HFFc6 (cell line): Measurements from ENCODE around the gene LRRC32. TPM values are rescaled to one million over a fixed set of nuclear protein-coding genes. Genes with fewer than 3 reads are reported as not detected.

Experiments used
- DNase-seq: peaks from one replicate; pipeline ENCODE4 v3.0.0-alpha.2; 2018
- H3K27ac Mint-ChIP-seq: 2 replicates; pipeline ENCODE4 v1.8.0; 2020; ENCODE audit warnings: mild to moderate bottlenecking, mixed read lengths
- H3K27me3 Mint-ChIP-seq: 2 replicates; pipeline ENCODE4 v1.8.0; 2021; ENCODE audit warnings: mild to moderate bottlenecking, moderate library complexity, mixed read lengths; ENCODE audit not compliant: insufficient read depth
- H3K36me3 Mint-ChIP-seq: 2 replicates; pipeline ENCODE4 v1.8.0; 2021; ENCODE audit warnings: low read depth, mixed read lengths
- H3K4me1 Mint-ChIP-seq: 2 replicates; pipeline ENCODE4 v1.8.0; 2020; ENCODE audit warnings: low read depth, mixed read lengths
- H3K4me3 Mint-ChIP-seq: 2 replicates; pipeline ENCODE4 v1.8.0; 2020; ENCODE audit warnings: mild to moderate bottlenecking, moderate library complexity, mixed read lengths
- H3K9me3 Mint-ChIP-seq: 2 replicates; pipeline ENCODE4 v1.8.0; 2020; ENCODE audit warnings: mild to moderate bottlenecking, mixed read lengths
- CTCF ChIP-seq: fragments of 200-600 bp; sonication (generic); IDR thresholded peaks from 2 replicates; pipeline ENCODE4 v1.5.0; 2021; ENCODE audit warnings: antibody characterized with exemption, mild to moderate bottlenecking
- total RNA-seq, 6 experiments: library from RNA; stranded (reverse); fragmentation: NEBNext Ultra II Directional; extraction: Animal tissue kit (Norgen Biotek cat#: 25700); gene quantifications; 2 replicates in 1 of 6; 3 replicates in 5 of 6; pipeline ENCODE4 v1.2.3, GENCODE V29; 2021

The LRRC32 gene
- total RNA-seq, 6 experiments from 2014 or later: 0.57 to 1.3 (median 1.0) TPM

- Mint-ChIP-seq H3K4me1 (no peaks in the 10 kb centered on the region), H3K27ac (no peak overlapping the region), H3K36me3 (no peaks in the 10 kb centered on the region), H3K27me3 (peaks cover 23% of the 10 kb centered on the region), H3K9me3 (no peaks in the 10 kb centered on the region), H3K4me3 (no peak overlapping the region)
- no peak for TF ChIP-seq CTCF
- DNase-seq: no peak
Measured at GRCh38 chr11:76716268-76716667, 45.7 kb upstream of the LRRC32 start.

GRCh38 chr11:76714493-76714892 lies 43.9 kb upstream of the LRRC32 start:
- H3K4me1 Mint-ChIP-seq: no peaks in the 10 kb centered on the region
- no peaks in the 10 kb centered on the region for H3K36me3 Mint-ChIP-seq
- no peak overlapping the region for H3K27ac Mint-ChIP-seq
- H3K27me3 Mint-ChIP-seq: peaks cover 30% of the 10 kb centered on the region
- H3K4me3 Mint-ChIP-seq: no peak overlapping the region
- no peaks in the 10 kb centered on the region for H3K9me3 Mint-ChIP-seq
- TF ChIP-seq CTCF: peak; percentile 38; the same call in 1 of the 2 replicates
- no peak for DNase-seq

GRCh38 chr11:76713499-76713898 lies 43.0 kb upstream of the LRRC32 start:
- Mint-ChIP-seq H3K27me3 (peaks cover 32% of the 10 kb centered on the region), H3K4me1 (no peaks in the 10 kb centered on the region), H3K4me3 (no peak overlapping the region), H3K9me3 (no peaks in the 10 kb centered on the region), H3K36me3 (no peaks in the 10 kb centered on the region), H3K27ac (no peak overlapping the region)
- no peak for TF ChIP-seq CTCF
- DNase-seq: no peak

- H3K4me1 Mint-ChIP-seq: no peaks in the 10 kb centered on the region
- no peaks in the 10 kb centered on the region for H3K36me3 Mint-ChIP-seq
- no peak for DNase-seq
- peaks cover 34% of the 10 kb centered on the region for H3K27me3 Mint-ChIP-seq
- no peak overlapping the region for H3K4me3 Mint-ChIP-seq
- no peak for TF ChIP-seq CTCF
- no peaks in the 10 kb centered on the region for H3K9me3 Mint-ChIP-seq
- no peak overlapping the region for H3K27ac Mint-ChIP-seq
Measured at GRCh38 chr11:76712125-76712524, 41.6 kb upstream of the LRRC32 start.

GRCh38 chr11:76709756-76710155 lies 39.2 kb upstream of the LRRC32 start:
- H3K36me3 Mint-ChIP-seq: no peaks in the 10 kb centered on the region
- no peak for DNase-seq
- H3K9me3 Mint-ChIP-seq: peaks cover 7% of the 10 kb centered on the region; the same call in 1 of the 2 replicates
- H3K27me3 Mint-ChIP-seq: peaks cover 39% of the 10 kb centered on the region
- TF ChIP-seq CTCF: no peak
- no peak overlapping the region for H3K4me3 Mint-ChIP-seq
- H3K4me1 Mint-ChIP-seq: no peaks in the 10 kb centered on the region
- H3K27ac Mint-ChIP-seq: no peak overlapping the region
